A549 (cell line): ENCODE results near the gene AAR2. TPM values are rescaled to one million over a fixed set of nuclear protein-coding genes. Genes with fewer than 3 reads are reported as not detected.

Experiments
- ATAC-seq, 2 experiments: fragments of 200-7000 bp in 1 of 2; fragments of >200 bp in 1 of 2; cut with Nextera tagmentation in 1 of 2; cut with Tn5 transposase in 1 of 2; 3 replicates each; pipeline versions ENCODE4 v1.8.0 to v1.9.1; 2018 to 2020; ENCODE audit warnings: mild to moderate bottlenecking in 1 of 2, moderate library complexity in 1 of 2
- CTCF ChIA-PET: fragments of 300-600 bp; sonication (Branson Sonifier 250); formaldehyde crosslinking; extraction: SDS; loops from one replicate; lab custom pipeline; 2021; ENCODE audit warnings: antibody characterized with exemption, inconsistent platforms; lab: Yijun Ruan, JAX
- POLR2A ChIA-PET: fragments of 350-600 bp; formaldehyde crosslinking; extraction: SDS; loops from one replicate; lab custom pipeline; 2021; ENCODE audit warnings: antibody characterized with exemption, inconsistent platforms; lab: Yijun Ruan, JAX
- DNase-seq, 2 experiments: peaks; one replicate each; pipeline versions ENCODE4 v3.0.0 to v3.0.0-alpha.2; 2011 to 2016; ENCODE audit warnings: low read depth in 1 of 2, low spot score in 1 of 2
- FAIRE-seq: peaks from 2 replicates; lab custom pipeline; 2011; peaks lifted over from hg19 to GRCh38; lab: Jason Lieb, UNC
- H3K27ac ChIP-seq, 2 experiments: fragments of >200 bp; sonication (Bioruptor Twin); formaldehyde crosslinking; 3 replicates each; pipeline ENCODE4 v1.5.1; 2016 to 2017
- H3K4me1 ChIP-seq: fragments of >200 bp; sonication (Bioruptor Twin); formaldehyde crosslinking; 3 replicates; pipeline ENCODE4 v1.6.1; 2016
- H3K4me2 ChIP-seq: fragments of >200 bp; sonication (Bioruptor Twin); formaldehyde crosslinking; 3 replicates; pipeline ENCODE4 v1.6.1; 2016
- H3K4me3 ChIP-seq: fragments of >200 bp; sonication (Bioruptor Twin); formaldehyde crosslinking; 3 replicates; pipeline ENCODE4 v1.5.1; 2016
- H3K9me3 ChIP-seq: fragments of >200 bp; sonication (Bioruptor Twin); formaldehyde crosslinking; 3 replicates; pipeline ENCODE4 v1.6.1; 2016
- CEBPB ChIP-seq, 2 experiments: fragments of >200 bp in 1 of 2; sonication (Bioruptor Twin) in 1 of 2; formaldehyde crosslinking in 1 of 2; IDR thresholded peaks; 2 replicates each; pipeline ENCODE4 v1.6.1; 2012 to 2016
- CHD4 ChIP-seq: fragments of 200-600 bp; sonication (generic); IDR thresholded peaks from 2 replicates; pipeline ENCODE4 v1.6.1; 2016; ENCODE audit warnings: antibody characterized with exemption, mild to moderate bottlenecking, borderline replicate concordance
- EP300 ChIP-seq, 2 experiments: fragments of >200 bp; sonication (Bioruptor Twin); formaldehyde crosslinking; IDR thresholded peaks; 2 replicates in 1 of 2; 3 replicates in 1 of 2; pipeline ENCODE4 v1.6.1; 2016 to 2017
- ESRRA ChIP-seq: fragments of 150-350 bp; IDR thresholded peaks from 2 replicates; pipeline ENCODE4 v1.6.1; 2014; ENCODE audit warnings: mild to moderate bottlenecking, low read length, borderline replicate concordance
- GATA3 ChIP-seq: IDR thresholded peaks from 2 replicates; pipeline ENCODE4 v1.6.1; 2012; ENCODE audit warnings: borderline replicate concordance
- HEYL ChIP-seq: fragments of 250-450 bp; sonication (Bioruptor Pico); IDR thresholded peaks from 2 replicates; pipeline ENCODE4 v1.8.0; 2021; ENCODE audit warnings: mild to moderate bottlenecking, moderate library complexity
- HOXB5 ChIP-seq: fragments of 250-450 bp; sonication (Bioruptor Pico); IDR thresholded peaks from 2 replicates; pipeline ENCODE4 v1.5.0; 2020; ENCODE audit warnings: mild to moderate bottlenecking, moderate library complexity
- JUN ChIP-seq, 2 experiments: fragments of >200 bp; sonication (Bioruptor Twin); formaldehyde crosslinking; IDR thresholded peaks; 2 replicates in 1 of 2; 3 replicates in 1 of 2; pipeline ENCODE4 v1.6.1; 2016 to 2017
- KDM1A ChIP-seq: fragments of 200-600 bp; sonication (generic); IDR thresholded peaks from 2 replicates; pipeline ENCODE4 v1.6.1; 2016; ENCODE audit warnings: low read depth, mild to moderate bottlenecking
- MAFK ChIP-seq: fragments of 450-650 bp; IDR thresholded peaks from 2 replicates; pipeline ENCODE4 v1.6.1; 2014; ENCODE audit not compliant: partially characterized antibody
- NFE2L2 ChIP-seq: fragments of 150-350 bp; conservative IDR thresholded peaks from 2 replicates; pipeline ENCODE4 v1.6.1; 2014; ENCODE audit warnings: low read length
- NR3C1 ChIP-seq: fragments of >200 bp; sonication (Bioruptor Twin); formaldehyde crosslinking; IDR thresholded peaks from 3 replicates; pipeline ENCODE4 v1.6.1; 2017
- PHF8 ChIP-seq: fragments of 200-600 bp; sonication (generic); IDR thresholded peaks from 2 replicates; pipeline ENCODE4 v1.6.1; 2016; ENCODE audit warnings: low read depth, mild to moderate bottlenecking, antibody characterized with exemption, moderate library complexity, borderline replicate concordance
- POLR2AphosphoS2 ChIP-seq: conservative IDR thresholded peaks from 2 replicates; pipeline ENCODE4 v1.6.1; 2012; ENCODE audit warnings: low read length, improper control_type of control experiment, inconsistent platforms
- REST ChIP-seq: fragments of 200-600 bp; sonication (generic); IDR thresholded peaks from 2 replicates; pipeline ENCODE4 v1.6.1; 2016; ENCODE audit warnings: antibody characterized with exemption, mild to moderate bottlenecking, moderate library complexity
- RNF2 ChIP-seq: fragments of 200-600 bp; sonication (generic); IDR thresholded peaks from 2 replicates; pipeline ENCODE4 v1.6.1; 2016; ENCODE audit warnings: low read depth, mild to moderate bottlenecking, antibody characterized with exemption, moderate library complexity, borderline replicate concordance
- SREBF2 ChIP-seq: fragments of 450-650 bp; IDR thresholded peaks from 2 replicates; pipeline ENCODE4 v1.6.1; 2014; ENCODE audit warnings: mild to moderate bottlenecking, moderate library complexity
- USF2 ChIP-seq: fragments of 450-650 bp; IDR thresholded peaks from 2 replicates; pipeline ENCODE4 v1.6.1; 2014; ENCODE audit warnings: antibody characterized with exemption
- WGBS: methylation state at CpG from one replicate; pipeline ENCODE4 v1.1.6; 2017; ENCODE audit errors: missing lambda C conversion rate; 5-methylcytosine and 5-hydroxymethylcytosine counted together
- polyA plus RNA-seq, 4 experiments: library from polyadenylated mRNA; depleted of rRNA in 3 of 4; stranded (reverse); fragments of >200 nt; fragmentation: RNase III in 1 of 4; extraction: RNeasy Plus Mini Kit Qiagen cat#74134 plus additional on column Dnase treatment in 1 of 4; gene quantifications; 2 replicates in 3 of 4; 3 replicates in 1 of 4; pipeline ENCODE4 v1.2.3, GENCODE V29; 2011 to 2017
- TF ChIP-seq, protein P1 (sequence below): fragments of >200 bp; sonication (Bioruptor Twin); formaldehyde crosslinking; IDR thresholded peaks from 3 replicates; pipeline ENCODE4 v1.5.1; 2016
- TF ChIP-seq, protein P2 (sequence below): fragments of 250-450 bp; sonication (Bioruptor Pico); IDR thresholded peaks from 2 replicates; pipeline ENCODE4 v1.5.0; 2020; ENCODE audit warnings: low read depth, mild to moderate bottlenecking, moderate library complexity
- TF ChIP-seq, protein P3 (sequence below): fragments of 250-450 bp; sonication (Bioruptor Pico); IDR thresholded peaks from 2 replicates; pipeline ENCODE4 v1.5.0; 2021; ENCODE audit warnings: mild to moderate bottlenecking, moderate library complexity, borderline replicate concordance

Gene AAR2
- polyA plus RNA-seq, 2 of the 4 experiments (the other 2 are of a cell fraction) = 26.8 to 29.2 TPM

DNA sequence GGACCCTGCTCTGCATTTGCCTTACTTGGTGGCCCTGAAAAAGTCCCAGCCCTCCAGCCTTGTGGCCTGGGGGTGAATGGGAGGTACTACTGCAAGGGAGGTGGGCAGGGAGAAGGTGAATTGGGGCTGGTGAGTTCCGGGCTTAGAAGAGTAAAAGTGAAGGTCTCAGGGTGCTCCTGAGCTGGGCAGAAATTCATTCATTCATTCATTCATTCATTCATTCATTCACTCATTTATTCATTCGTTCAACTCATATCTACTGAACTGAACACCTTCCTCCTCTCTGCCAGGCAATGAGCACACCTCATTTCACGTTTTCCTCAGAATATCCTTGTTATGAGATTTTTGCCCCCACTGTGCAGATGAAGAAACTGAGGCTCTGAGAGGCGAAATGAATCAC, 63.2 kb downstream of the AAR2 start (continued):
- TF ChIP-seq, protein P1, sequence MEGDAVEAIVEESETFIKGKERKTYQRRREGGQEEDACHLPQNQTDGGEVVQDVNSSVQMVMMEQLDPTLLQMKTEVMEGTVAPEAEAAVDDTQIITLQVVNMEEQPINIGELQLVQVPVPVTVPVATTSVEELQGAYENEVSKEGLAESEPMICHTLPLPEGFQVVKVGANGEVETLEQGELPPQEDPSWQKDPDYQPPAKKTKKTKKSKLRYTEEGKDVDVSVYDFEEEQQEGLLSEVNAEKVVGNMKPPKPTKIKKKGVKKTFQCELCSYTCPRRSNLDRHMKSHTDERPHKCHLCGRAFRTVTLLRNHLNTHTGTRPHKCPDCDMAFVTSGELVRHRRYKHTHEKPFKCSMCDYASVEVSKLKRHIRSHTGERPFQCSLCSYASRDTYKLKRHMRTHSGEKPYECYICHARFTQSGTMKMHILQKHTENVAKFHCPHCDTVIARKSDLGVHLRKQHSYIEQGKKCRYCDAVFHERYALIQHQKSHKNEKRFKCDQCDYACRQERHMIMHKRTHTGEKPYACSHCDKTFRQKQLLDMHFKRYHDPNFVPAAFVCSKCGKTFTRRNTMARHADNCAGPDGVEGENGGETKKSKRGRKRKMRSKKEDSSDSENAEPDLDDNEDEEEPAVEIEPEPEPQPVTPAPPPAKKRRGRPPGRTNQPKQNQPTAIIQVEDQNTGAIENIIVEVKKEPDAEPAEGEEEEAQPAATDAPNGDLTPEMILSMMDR = no peak
- TF ChIP-seq, all 56 proteins: peak for 0

- CTCF ChIA-PET = interaction anchor here (0.6 kb wide), 1 partner anchor 373 kb away, joined by 3 read pairs; no protein-coding TSS in a partner anchor
- POLR2A ChIA-PET = no interaction called here
- Histone ChIP-seq H3K4me2 (no peak overlapping the region), H3K4me3 (no peak overlapping the region), H3K4me1 (peaks cover 5% of the 10 kb centered on the region; the same call in 1 of the 3 replicates), H3K9me3 (no peaks in the 10 kb centered on the region), H3K27ac (no peak overlapping the region)
- 11% methylated on average over 7 of the region's 7 CpGs for WGBS
- FAIRE-seq (no peak), ATAC-seq (no peak), DNase-seq (no peak)
- TF ChIP-seq NR3C1 (no peak), USF2 (no peak), RNF2 (no peak), GATA3 (no peak), KDM1A (no peak), MAFK (no peak), CEBPB (IDR thresholded peaks at IDR 0.05) (no peak), CHD4 (no peak), JUN (IDR thresholded peaks at IDR 0.05) (no peak), NFE2L2 (no peak)
- TF ChIP-seq, protein P2, sequence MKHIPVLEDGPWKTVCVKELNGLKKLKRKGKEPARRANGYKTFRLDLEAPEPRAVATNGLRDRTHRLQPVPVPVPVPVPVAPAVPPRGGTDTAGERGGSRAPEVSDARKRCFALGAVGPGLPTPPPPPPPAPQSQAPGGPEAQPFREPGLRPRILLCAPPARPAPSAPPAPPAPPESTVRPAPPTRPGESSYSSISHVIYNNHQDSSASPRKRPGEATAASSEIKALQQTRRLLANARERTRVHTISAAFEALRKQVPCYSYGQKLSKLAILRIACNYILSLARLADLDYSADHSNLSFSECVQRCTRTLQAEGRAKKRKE = no peak
- TF ChIP-seq, protein P3, sequence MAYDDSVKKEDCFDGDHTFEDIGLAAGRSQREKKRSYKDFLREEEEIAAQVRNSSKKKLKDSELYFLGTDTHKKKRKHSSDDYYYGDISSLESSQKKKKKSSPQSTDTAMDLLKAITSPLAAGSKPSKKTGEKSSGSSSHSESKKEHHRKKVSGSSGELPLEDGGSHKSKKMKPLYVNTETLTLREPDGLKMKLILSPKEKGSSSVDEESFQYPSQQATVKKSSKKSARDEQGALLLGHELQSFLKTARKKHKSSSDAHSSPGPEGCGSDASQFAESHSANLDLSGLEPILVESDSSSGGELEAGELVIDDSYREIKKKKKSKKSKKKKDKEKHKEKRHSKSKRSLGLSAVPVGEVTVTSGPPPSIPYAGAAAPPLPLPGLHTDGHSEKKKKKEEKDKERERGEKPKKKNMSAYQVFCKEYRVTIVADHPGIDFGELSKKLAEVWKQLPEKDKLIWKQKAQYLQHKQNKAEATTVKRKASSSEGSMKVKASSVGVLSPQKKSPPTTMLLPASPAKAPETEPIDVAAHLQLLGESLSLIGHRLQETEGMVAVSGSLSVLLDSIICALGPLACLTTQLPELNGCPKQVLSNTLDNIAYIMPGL (CRISPR knock-in tag) = no peak
Observed at GRCh38 chr20:36301359-36302119, 65.3 kb downstream of the AAR2 start.

DNA sequence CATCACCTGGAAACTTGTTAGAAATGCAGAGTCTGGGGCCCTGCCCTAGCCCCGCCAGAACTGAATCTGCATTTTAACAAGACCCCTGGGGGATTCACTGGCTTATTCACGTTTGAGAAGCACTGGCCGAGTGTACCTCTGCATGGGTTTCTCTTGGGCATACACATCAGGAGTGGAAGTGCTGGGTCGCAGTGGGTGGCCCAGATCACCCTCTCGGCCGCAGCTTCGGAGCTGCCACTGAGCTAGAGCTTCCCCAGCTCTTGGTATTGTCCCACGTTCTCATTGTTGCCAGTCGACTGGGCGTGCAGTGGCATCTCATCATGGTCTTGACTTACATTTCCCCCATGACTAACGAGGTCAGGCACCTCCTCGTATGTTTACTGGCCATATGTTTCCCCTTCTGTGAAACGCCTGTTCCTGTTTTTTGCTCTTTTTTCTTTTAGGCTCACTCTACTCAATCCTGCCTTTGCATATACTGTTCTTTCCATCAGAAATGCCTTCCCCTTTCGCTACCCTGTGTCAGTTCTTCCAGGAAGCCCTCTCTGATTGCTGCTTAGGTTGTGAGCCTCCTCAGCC, 66.8 kb downstream of the AAR2 start:
- Histone ChIP-seq H3K27ac (no peak overlapping the region), H3K9me3 (no peaks in the 10 kb centered on the region), H3K4me2 (no peak overlapping the region), H3K4me3 (no peak overlapping the region), H3K4me1 (peaks cover 11% of the 10 kb centered on the region; the same call in 1 of the 3 replicates)
- POLR2A ChIA-PET = no interaction called here
- FAIRE-seq (no peak), ATAC-seq (no peak), DNase-seq (no peak)
- WGBS = 28% methylated on average over 14 of the region's 14 CpGs
- CTCF ChIA-PET = interaction anchor here (0.5 to 1.4 kb wide), 4 partner anchors 23 to 428 kb away, joined by 3 to 5 read pairs (median 4); no protein-coding TSS in a partner anchor
- TF ChIP-seq POLR2AphosphoS2 (no peak), PHF8 (no peak), REST (no peak), EP300 (IDR thresholded peaks at IDR 0.05) (no peak), SREBF2 (no peak), HOXB5 (CRISPR knock-in tag) (no peak), ESRRA (no peak), HEYL (CRISPR knock-in tag) (no peak)
